ENCODE results near the gene GATA2. TPM values are rescaled to one million over a fixed set of nuclear protein-coding genes. Genes with fewer than 3 reads are reported as not detected.

Gene GATA2
- total RNA-seq, 1 donor from 2014 or later: 0.09 TPM

GRCh38 chr3:128463354-128463753 lies 29.6 kb downstream of the GATA2 start:
- no peak for DNase-seq (ENCODE audit: low spot score)
- intact Hi-C loops (cut with micrococcal nuclease): no loop called here
- no peaks in the 10 kb centered on the region for H3K36me3 Mint-ChIP-seq (ENCODE audit: low read depth)
- no peak overlapping the region for H3K27ac Mint-ChIP-seq
- peaks cover 13% of the 10 kb centered on the region for H3K27me3 Mint-ChIP-seq (ENCODE audit: low read depth)
- no peaks in the 10 kb centered on the region for H3K9me3 Mint-ChIP-seq
- no peak overlapping the region for H3K4me3 Mint-ChIP-seq (ENCODE audit: low read depth)
- H3K4me1 Mint-ChIP-seq (ENCODE audit: low read depth): peaks cover 16% of the 10 kb centered on the region

GRCh38 chr3:128462931-128463330 lies 30.1 kb downstream of the GATA2 start:
- Mint-ChIP-seq H3K4me1 (ENCODE audit: low read depth) (peaks cover 16% of the 10 kb centered on the region), H3K27ac (no peak overlapping the region), H3K27me3 (ENCODE audit: low read depth) (peaks cover 13% of the 10 kb centered on the region), H3K36me3 (ENCODE audit: low read depth) (no peaks in the 10 kb centered on the region), H3K4me3 (ENCODE audit: low read depth) (no peak overlapping the region), H3K9me3 (no peaks in the 10 kb centered on the region)
- intact Hi-C loops (cut with micrococcal nuclease): no loop called here
- no peak for DNase-seq (ENCODE audit: low spot score)

- Mint-ChIP-seq H3K27me3 (ENCODE audit: low read depth) (peaks cover 15% of the 10 kb centered on the region), H3K36me3 (ENCODE audit: low read depth) (no peaks in the 10 kb centered on the region), H3K27ac (no peak overlapping the region), H3K4me3 (ENCODE audit: low read depth) (no peak overlapping the region), H3K4me1 (ENCODE audit: low read depth) (peaks cover 16% of the 10 kb centered on the region), H3K9me3 (no peaks in the 10 kb centered on the region)
- DNase-seq (ENCODE audit: low spot score): no peak
- intact Hi-C loops (cut with micrococcal nuclease): no loop called here
Observed at GRCh38 chr3:128462341-128462910, 30.6 kb downstream of the GATA2 start.

GRCh38 chr3:128461731-128462130 lies 31.3 kb downstream of the GATA2 start:
- no peak for DNase-seq (ENCODE audit: low spot score)
- no peaks in the 10 kb centered on the region for H3K9me3 Mint-ChIP-seq
- H3K4me1 Mint-ChIP-seq (ENCODE audit: low read depth): peaks cover 10% of the 10 kb centered on the region
- H3K27me3 Mint-ChIP-seq (ENCODE audit: low read depth): peaks cover 10% of the 10 kb centered on the region
- intact Hi-C loops (cut with micrococcal nuclease): no loop called here
- H3K27ac Mint-ChIP-seq: no peak overlapping the region
- H3K36me3 Mint-ChIP-seq (ENCODE audit: low read depth): no peaks in the 10 kb centered on the region
- no peak overlapping the region for H3K4me3 Mint-ChIP-seq (ENCODE audit: low read depth)

GRCh38 chr3:128459461-128459820 lies 33.6 kb downstream of the GATA2 start:
- Mint-ChIP-seq H3K9me3 (no peaks in the 10 kb centered on the region), H3K27ac (no peak overlapping the region), H3K4me1 (ENCODE audit: low read depth) (no peaks in the 10 kb centered on the region), H3K36me3 (ENCODE audit: low read depth) (no peaks in the 10 kb centered on the region), H3K4me3 (ENCODE audit: low read depth) (no peak overlapping the region), H3K27me3 (ENCODE audit: low read depth) (peaks cover 19% of the 10 kb centered on the region)
- DNase-seq (ENCODE audit: low spot score): no peak
- intact Hi-C loops (cut with micrococcal nuclease): no loop called here

GRCh38 chr3:128458746-128459460 lies 34.1 kb downstream of the GATA2 start:
- no peaks in the 10 kb centered on the region for H3K9me3 Mint-ChIP-seq
- no peaks in the 10 kb centered on the region for H3K4me1 Mint-ChIP-seq (ENCODE audit: low read depth)
- H3K27ac Mint-ChIP-seq: no peak overlapping the region
- DNase-seq (ENCODE audit: low spot score): no peak
- intact Hi-C loops (cut with micrococcal nuclease): no loop called here
- H3K4me3 Mint-ChIP-seq (ENCODE audit: low read depth): no peak overlapping the region
- H3K27me3 Mint-ChIP-seq (ENCODE audit: low read depth): peaks cover 22% of the 10 kb centered on the region
- H3K36me3 Mint-ChIP-seq (ENCODE audit: low read depth): no peaks in the 10 kb centered on the region

GRCh38 chr3:128457937-128458336 lies 35.1 kb downstream of the GATA2 start:
- H3K9me3 Mint-ChIP-seq: no peaks in the 10 kb centered on the region
- peaks cover 26% of the 10 kb centered on the region for H3K27me3 Mint-ChIP-seq (ENCODE audit: low read depth)
- H3K36me3 Mint-ChIP-seq (ENCODE audit: low read depth): no peaks in the 10 kb centered on the region
- H3K4me1 Mint-ChIP-seq (ENCODE audit: low read depth): no peaks in the 10 kb centered on the region
- H3K27ac Mint-ChIP-seq: no peak overlapping the region
- intact Hi-C loops (cut with micrococcal nuclease): no loop called here
- no peak overlapping the region for H3K4me3 Mint-ChIP-seq (ENCODE audit: low read depth)
- DNase-seq (ENCODE audit: low spot score): no peak

GRCh38 chr3:128456776-128457715 lies 36.0 kb downstream of the GATA2 start:
- intact Hi-C loops (cut with micrococcal nuclease): no loop called here
- H3K27ac Mint-ChIP-seq: no peak overlapping the region
- no peak overlapping the region for H3K4me3 Mint-ChIP-seq (ENCODE audit: low read depth)
- peaks cover 27% of the 10 kb centered on the region for H3K27me3 Mint-ChIP-seq (ENCODE audit: low read depth)
- H3K36me3 Mint-ChIP-seq (ENCODE audit: low read depth): no peaks in the 10 kb centered on the region
- no peaks in the 10 kb centered on the region for H3K9me3 Mint-ChIP-seq
- DNase-seq (ENCODE audit: low spot score): no peak
- no peaks in the 10 kb centered on the region for H3K4me1 Mint-ChIP-seq (ENCODE audit: low read depth)

GRCh38 chr3:128455786-128456748 lies 36.9 kb downstream of the GATA2 start:
- Mint-ChIP-seq H3K36me3 (ENCODE audit: low read depth) (no peaks in the 10 kb centered on the region), H3K27ac (no peak overlapping the region), H3K4me1 (ENCODE audit: low read depth) (no peaks in the 10 kb centered on the region), H3K27me3 (ENCODE audit: low read depth) (peaks cover 27% of the 10 kb centered on the region), H3K4me3 (ENCODE audit: low read depth) (no peak overlapping the region), H3K9me3 (no peaks in the 10 kb centered on the region)
- intact Hi-C loops (cut with micrococcal nuclease): no loop called here
- no peak for DNase-seq (ENCODE audit: low spot score)

- Mint-ChIP-seq H3K9me3 (no peaks in the 10 kb centered on the region), H3K27ac (no peak overlapping the region), H3K27me3 (ENCODE audit: low read depth) (peaks cover 27% of the 10 kb centered on the region), H3K4me3 (ENCODE audit: low read depth) (no peak overlapping the region), H3K36me3 (ENCODE audit: low read depth) (no peaks in the 10 kb centered on the region), H3K4me1 (ENCODE audit: low read depth) (no peaks in the 10 kb centered on the region)
- intact Hi-C loops (cut with micrococcal nuclease): no loop called here
- no peak for DNase-seq (ENCODE audit: low spot score)
Observed at GRCh38 chr3:128455116-128455515, 37.9 kb downstream of the GATA2 start.

- Mint-ChIP-seq H3K9me3 (no peaks in the 10 kb centered on the region), H3K27me3 (ENCODE audit: low read depth) (peaks cover 27% of the 10 kb centered on the region), H3K36me3 (ENCODE audit: low read depth) (no peaks in the 10 kb centered on the region), H3K27ac (no peak overlapping the region), H3K4me3 (ENCODE audit: low read depth) (no peak overlapping the region), H3K4me1 (ENCODE audit: low read depth) (no peaks in the 10 kb centered on the region)
- intact Hi-C loops (cut with micrococcal nuclease): no loop called here
- DNase-seq (ENCODE audit: low spot score): no peak
Observed at GRCh38 chr3:128454310-128454618, 38.7 kb downstream of the GATA2 start.

GRCh38 chr3:128453501-128454309 lies 39.3 kb downstream of the GATA2 start:
- H3K4me1 Mint-ChIP-seq (ENCODE audit: low read depth): peaks cover 3% of the 10 kb centered on the region
- H3K4me3 Mint-ChIP-seq (ENCODE audit: low read depth): no peak overlapping the region
- no peak overlapping the region for H3K27ac Mint-ChIP-seq
- peaks cover 2% of the 10 kb centered on the region for H3K36me3 Mint-ChIP-seq (ENCODE audit: low read depth)
- no peak for DNase-seq (ENCODE audit: low spot score)
- intact Hi-C loops (cut with micrococcal nuclease): no loop called here
- peaks cover 27% of the 10 kb centered on the region for H3K27me3 Mint-ChIP-seq (ENCODE audit: low read depth)
- peaks cover 5% of the 10 kb centered on the region for H3K9me3 Mint-ChIP-seq
